Measurements from ENCODE around the gene CHRDL1.
"Not testable (repeated sequence)": the region's sequence is repeated elsewhere in the genome, so short reads cannot be mapped to it uniquely, and the experiment has no call there.

The CHRDL1 gene, protein sequence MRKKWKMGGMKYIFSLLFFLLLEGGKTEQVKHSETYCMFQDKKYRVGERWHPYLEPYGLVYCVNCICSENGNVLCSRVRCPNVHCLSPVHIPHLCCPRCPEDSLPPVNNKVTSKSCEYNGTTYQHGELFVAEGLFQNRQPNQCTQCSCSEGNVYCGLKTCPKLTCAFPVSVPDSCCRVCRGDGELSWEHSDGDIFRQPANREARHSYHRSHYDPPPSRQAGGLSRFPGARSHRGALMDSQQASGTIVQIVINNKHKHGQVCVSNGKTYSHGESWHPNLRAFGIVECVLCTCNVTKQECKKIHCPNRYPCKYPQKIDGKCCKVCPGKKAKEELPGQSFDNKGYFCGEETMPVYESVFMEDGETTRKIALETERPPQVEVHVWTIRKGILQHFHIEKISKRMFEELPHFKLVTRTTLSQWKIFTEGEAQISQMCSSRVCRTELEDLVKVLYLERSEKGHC

DNA sequence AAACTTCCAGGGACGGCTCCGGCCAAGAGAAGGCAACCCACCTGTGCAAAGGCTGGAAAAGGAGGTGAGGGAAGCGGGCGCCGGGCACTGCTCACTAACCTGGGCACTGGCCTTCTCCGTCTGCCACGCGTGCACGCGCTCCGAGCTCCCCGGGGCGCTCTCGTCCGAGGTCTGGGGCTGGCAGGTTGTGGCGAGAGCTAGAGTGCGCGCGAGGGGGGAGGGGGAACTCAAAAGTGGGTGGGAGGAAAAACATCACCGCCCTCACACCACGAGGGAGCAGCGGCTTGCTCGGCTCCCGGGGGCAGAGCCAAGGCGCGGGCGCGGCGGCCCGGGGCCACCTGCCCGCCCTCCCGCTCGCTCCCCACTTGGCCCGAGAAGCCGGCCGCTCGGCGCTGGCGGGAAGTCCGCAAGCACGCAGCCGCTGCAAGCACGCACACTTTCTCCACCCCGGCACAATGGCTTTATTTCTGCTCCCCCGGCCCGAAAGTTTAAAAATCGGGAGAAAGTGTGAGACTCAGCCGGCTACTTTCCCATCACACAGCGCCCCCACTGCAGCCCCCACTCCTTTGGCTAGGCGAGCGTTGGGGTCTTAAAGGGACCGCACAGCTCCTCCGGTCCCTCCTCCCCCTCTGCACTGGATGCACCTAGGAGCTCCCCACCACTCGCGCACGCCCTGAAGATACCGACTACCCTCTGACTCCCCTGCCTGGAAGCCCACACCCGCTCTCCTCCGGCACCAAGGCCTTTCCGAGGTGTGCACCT lies at the start of gene CHRDL1:
TSS of gene CHRDL1 (minus strand) at position 173 of the 762 bp plus-strand sequence. CDS start 3,636 bp downstream, outside the sequence.
- DNase-seq (ENCODE audit: low read depth): no peak

- no peak for DNase-seq (ENCODE audit: low read depth)
Observed at GRCh38 chrX:110836982-110837381, 41.4 kb upstream of the CHRDL1 start.

GRCh38 chrX:110836451-110836850 lies 40.8 kb upstream of the CHRDL1 start:
- DNase-seq (ENCODE audit: low read depth): no peak

DNA sequence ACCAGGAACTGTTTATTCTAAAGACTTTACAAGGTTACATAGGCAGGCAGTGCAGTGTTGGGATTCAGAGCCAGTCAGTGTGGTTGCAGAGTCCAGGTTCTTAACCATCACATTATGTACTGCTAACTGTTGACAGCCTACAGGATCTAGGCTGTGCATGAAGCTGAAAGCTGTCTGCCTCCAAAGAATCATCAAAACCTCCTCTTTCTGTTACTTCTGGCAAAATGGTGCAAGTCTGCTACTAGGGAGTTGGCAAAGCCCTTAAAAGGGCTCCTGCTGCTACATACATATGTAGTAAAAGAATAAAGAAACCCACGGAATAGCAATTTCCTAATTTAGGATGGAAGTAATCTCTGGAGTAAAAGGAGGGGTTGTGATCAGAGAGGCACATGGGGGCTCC lies 40.4 kb upstream of the CHRDL1 start:
- no peak for DNase-seq (ENCODE audit: low read depth)

- DNase-seq (ENCODE audit: low read depth): no peak
Observed at GRCh38 chrX:110825972-110826371, 30.4 kb upstream of the CHRDL1 start.

- not testable (repeated sequence) for DNase-seq (ENCODE audit: low read depth)
Observed at GRCh38 chrX:110816543-110816942, 20.9 kb upstream of the CHRDL1 start.

- no peak for DNase-seq (ENCODE audit: low read depth)
Observed at GRCh38 chrX:110806145-110806544, 10.5 kb upstream of the CHRDL1 start.

DNA sequence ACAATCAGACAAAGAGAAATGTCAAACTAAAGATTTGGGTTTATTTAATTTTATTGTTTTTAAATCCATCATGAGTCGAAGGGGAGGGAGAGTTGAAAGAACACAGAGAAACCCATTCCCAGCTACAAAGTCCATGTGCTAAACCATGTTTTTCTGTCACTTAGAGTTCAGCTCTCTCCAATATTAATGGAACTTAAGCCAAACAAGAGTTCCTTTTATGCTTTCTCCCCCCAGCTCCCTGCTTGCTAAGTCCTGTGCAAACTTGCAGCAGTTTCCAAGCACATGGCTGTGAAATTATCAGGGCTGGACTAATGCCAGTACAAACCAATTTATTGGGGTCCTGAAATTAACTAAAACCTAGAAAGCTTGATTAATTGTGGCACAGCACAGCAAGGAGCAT lies 9.7 kb upstream of the CHRDL1 start:
- no peak for DNase-seq (ENCODE audit: low read depth)

GRCh38 chrX:110804446-110804845 lies 8.8 kb upstream of the CHRDL1 start:
- DNase-seq (ENCODE audit: low read depth): no peak

- no peak for DNase-seq (ENCODE audit: low read depth)
Observed at GRCh38 chrX:110803506-110803905, 7.9 kb upstream of the CHRDL1 start.

DNA sequence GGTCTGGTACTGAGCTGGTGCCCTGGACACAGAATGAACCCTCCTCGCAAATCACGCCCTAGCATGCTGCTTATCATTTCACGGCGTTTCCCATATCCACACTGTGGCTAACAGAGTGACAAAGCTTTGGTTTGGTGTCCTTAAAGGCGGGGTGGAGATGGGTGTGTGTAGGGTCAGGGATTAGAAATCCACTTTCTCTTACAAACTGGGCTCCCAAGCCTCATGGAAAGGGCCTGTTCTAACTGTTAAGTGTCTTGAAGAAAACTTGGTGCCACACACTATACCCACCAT lies 735 bp upstream of the CHRDL1 start:
- DNase-seq (ENCODE audit: low read depth): no peak

DNA sequence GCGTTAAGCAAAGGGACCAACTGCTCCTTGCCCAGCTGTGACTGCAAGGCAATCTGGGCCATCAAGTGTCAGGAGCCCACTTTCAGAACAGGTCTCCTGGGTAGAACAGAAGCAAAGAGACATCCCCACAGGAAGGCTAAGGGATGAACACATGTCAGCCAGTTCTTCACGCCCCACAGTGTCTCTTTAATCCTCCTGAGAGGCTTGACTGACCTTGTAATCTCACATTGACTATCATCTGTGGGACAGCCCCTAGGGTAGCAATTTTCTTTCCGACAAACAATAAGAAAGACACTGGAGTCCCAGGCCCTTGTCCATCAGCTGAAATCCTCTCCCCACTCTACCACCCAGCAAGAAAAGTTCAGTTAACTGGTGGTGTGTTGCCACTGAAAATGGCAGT lies 1.0 kb downstream of the CHRDL1 start:
- DNase-seq (ENCODE audit: low read depth): no peak

- DNase-seq (ENCODE audit: low read depth): no peak
Observed at GRCh38 chrX:110791071-110791470, 4.5 kb downstream of the CHRDL1 start.

GRCh38 chrX:110786486-110786885 lies 9.1 kb downstream of the CHRDL1 start:
- no peak for DNase-seq (ENCODE audit: low read depth)

DNA sequence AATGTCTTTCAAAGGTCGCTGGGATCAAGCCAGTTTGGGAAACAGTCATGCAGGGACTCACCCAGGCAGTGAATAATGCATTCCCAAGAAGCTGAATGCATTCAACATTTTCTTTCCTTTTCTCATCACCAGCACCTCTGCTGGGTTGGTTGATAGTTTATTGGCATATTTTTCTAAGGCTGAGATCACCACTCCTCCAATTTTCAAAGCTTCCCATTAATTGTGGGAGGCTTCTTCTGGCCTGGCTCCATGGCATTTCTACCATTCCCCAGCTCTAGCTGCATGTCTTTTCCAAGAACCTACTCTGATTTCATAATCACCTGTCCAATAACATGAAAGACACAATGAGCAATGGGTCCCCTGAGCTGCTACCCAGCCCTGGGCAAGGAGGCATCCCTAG lies 35.8 kb downstream of the CHRDL1 start:
- no peak for DNase-seq (ENCODE audit: low read depth)

DNA sequence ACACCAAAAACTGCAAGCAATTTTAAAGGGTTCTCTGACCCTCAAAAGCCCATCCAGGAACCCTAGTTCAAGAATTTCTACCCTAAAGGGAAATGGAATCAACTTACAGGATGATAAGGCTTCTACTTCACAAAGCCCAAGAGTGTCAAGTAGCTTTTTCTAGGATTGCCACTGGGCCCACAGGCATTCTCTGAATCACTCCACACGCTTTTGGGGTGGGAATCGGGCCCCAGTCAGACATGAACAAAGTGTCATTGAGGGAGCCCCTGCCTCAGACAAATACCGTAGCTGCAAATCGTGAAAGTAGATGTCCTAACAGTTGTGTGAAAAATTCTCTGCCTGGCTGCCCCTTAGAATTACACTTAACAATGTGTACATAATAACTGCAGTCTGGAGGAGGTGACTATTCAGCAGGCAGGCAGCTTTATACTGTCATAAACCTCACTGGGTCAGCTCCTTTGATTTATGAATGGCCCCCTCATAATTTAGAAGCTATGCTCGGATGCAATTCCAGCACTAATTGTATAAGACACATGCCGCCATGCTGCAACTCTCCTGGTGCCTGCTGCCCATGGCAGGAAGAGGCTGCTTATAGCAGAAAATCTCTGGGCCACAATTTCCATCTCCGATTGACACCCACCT lies 36.7 kb downstream of the CHRDL1 start:
- DNase-seq (ENCODE audit: low read depth): no peak

DNA sequence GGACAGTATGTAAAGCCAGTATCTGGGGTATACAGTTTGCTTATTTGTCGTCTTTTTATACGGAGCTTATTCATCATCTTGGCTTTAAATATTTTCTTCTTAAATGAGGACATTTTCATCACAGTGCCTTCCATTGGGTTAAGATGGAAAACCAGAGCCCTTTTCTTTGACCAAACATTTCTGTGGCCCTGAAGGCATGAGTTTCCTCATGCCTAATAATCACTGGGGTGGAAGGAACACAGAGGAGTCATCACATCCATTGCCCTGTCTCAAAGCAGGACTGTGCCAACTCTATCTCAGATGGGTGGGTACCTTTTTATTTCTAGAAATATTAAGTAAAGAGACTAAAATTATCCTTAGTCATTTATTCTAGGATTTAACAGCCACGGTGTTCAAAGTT lies 40.0 kb downstream of the CHRDL1 start:
- no peak for DNase-seq (ENCODE audit: low read depth)

DNA sequence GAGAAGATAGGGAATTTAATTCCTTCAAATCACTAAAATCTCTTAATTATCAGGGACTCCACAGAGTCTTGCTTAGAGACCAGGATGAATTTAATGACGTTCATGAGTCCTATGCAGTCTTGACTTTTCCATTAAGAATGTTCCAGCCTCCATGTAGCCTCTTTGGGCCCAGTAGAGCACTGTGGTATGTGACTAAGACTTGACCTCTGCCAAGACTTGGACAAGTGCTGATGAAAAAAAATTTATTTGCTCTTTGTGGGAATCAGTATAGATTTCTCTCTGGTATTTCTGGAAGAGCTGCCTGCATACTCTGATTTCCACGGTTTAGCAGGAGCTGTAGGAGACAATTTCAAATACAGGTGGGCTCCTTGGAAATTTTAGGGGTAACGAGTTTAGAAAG lies 40.6 kb downstream of the CHRDL1 start:
- DNase-seq (ENCODE audit: low read depth): no peak

GRCh38 chrX:110750526-110751189 lies 45.0 kb downstream of the CHRDL1 start:
- no peak for DNase-seq (ENCODE audit: low read depth)

- no peak for DNase-seq (ENCODE audit: low read depth)
Observed at GRCh38 chrX:110748256-110748806, 47.3 kb downstream of the CHRDL1 start.

DNA sequence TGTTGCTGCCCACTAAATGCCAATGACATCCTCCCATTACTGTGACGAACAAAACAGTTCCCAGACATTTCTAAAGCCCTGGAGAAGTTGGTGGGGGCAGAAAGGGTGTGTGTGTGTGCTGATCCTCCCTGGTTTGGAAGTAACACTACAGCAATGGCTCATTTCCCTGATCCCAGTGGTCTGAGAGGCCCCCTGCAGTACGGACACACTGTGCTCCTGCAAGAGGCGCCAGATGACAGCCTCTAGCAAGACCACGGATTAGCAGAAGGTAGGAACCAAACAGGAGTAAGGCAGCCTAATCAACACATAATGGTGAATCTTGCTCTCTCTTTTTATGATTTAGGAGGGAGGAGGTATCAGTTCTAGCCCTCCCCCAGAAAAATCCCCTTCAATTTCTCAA lies 49.6 kb downstream of the CHRDL1 start:
- DNase-seq (ENCODE audit: low read depth): no peak

- DNase-seq (ENCODE audit: low read depth): no peak
Observed at GRCh38 chrX:110745288-110745687, 50.3 kb downstream of the CHRDL1 start.

Measured in activated T-helper 1 cell treated with Interleukin-2 at 50 U/mL for 16 hours (primary cell).